Epithelial cell of esophagus (primary cell): ENCODE measurements around the gene AIFM1.

Experiments
- DNase-seq: peaks from one replicate; pipeline ENCODE4 v3.0.0; 2010; ENCODE audit warnings: low read depth
- H3K4me3 ChIP-seq: 2 replicates; pipeline ENCODE4 v1.5.1; 2011; ENCODE audit warnings: mild to moderate bottlenecking, low read length, control low read depth
- CTCF ChIP-seq: IDR thresholded peaks from 2 replicates; pipeline ENCODE4 v1.5.1; 2011; ENCODE audit warnings: low read depth, mild to moderate bottlenecking, low read length, control low read depth, inconsistent platforms; ENCODE audit not compliant: insufficient read depth; ENCODE audit errors: missing control alignments

The AIFM1 gene

GRCh38 chrX:130171446-130172126 lies 5.9 kb upstream of the AIFM1 start, which contains the start of gene RAB33A:
TSS of gene RAB33A (plus strand) at chrX:130171962. CDS start at chrX:130172063, 101 bp downstream.
- peak within 1 kb of the TSS; percentile 35 for H3K4me3 ChIP-seq
- TF ChIP-seq CTCF = no peak
- DNase-seq = peak; percentile 6

GRCh38 chrX:130170752-130171445 lies 5.3 kb upstream of the AIFM1 start:
- DNase-seq = peak; percentile 1
- TF ChIP-seq CTCF = no peak

DNA sequence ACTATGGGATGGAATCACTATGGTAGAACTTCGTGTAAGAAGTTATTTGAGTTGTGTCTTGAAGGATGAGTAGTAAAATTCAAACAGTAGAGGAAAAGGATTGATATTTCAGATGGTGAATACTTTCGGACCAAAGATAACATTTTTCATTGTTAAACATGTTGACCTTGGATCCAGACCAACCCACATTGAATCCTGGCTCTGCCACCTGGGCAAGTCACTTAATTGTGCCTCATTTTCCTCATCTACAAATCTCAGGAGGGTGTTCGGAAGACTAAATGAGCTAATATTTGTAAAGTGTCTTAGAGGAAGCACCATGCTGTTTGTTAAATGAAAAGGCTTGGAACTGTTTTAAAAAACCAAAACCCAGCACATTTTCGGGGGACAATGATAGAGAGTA lies 1.4 kb upstream of the AIFM1 start:
- no peak for DNase-seq
- no peak overlapping the region for H3K4me3 ChIP-seq
- no peak for TF ChIP-seq CTCF

More at GRCh38 chrX:130170752-130171445, 5.3 kb upstream of the AIFM1 start:
- peak overlapping the region; percentile 35 for H3K4me3 ChIP-seq

DNA sequence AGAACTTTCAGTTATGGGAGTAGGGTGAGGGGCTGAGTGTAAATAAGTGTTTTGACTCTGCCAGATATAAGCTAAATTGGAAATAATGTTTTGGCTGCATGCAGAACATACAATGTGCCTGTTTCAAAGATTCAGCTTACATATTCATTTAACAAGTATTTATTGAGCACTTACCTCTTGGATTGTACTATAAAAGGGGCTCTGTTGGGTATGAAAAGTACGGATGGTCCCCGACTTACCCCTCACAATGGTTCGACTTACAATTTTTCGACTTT lies 799 bp upstream of the AIFM1 start:
- TF ChIP-seq CTCF = no peak
- peak overlapping the region; percentile 71 for H3K4me3 ChIP-seq
- DNase-seq = no peak

GRCh38 chrX:130165181-130165702 lies 399 bp downstream of the AIFM1 start:
- peak; percentile 24 for DNase-seq
- H3K4me3 ChIP-seq = peak overlapping the region; percentile 71
- TF ChIP-seq CTCF = no peak

DNA sequence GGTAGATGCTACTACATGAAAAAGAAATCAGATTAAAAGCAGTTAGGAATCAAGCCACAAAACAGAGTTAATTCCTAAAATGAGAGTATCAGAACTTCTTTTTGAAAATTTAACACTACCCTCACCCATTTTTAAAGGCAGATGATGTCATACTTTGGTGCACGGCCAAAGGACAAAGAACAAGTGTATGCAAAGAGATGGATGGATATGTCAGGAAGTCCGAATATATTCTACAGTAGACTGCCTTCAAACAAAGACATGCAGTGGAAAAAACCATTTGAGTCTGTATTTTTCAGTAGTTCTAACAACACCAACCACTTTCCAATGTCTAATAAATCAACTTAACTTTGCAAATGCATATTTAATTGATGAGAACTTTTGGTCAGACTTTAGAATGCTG lies 2.2 kb downstream of the AIFM1 start:
- H3K4me3 ChIP-seq = no peak overlapping the region
- DNase-seq = no peak
- TF ChIP-seq CTCF = no peak
